Gastrocnemius medialis (tissue), 4 donors: ENCODE results near the gene ADGRD1.

Experiments used
- CTCF ChIP-seq, 5 experiments: fragments of 450-650 bp in 3 of 5; fragments of 200-600 bp in 2 of 5; sonication (generic) in 2 of 5; IDR thresholded peaks in 4 of 5; conservative IDR thresholded peaks in 1 of 5; 1 replicate in 4 of 5; 2 replicates in 1 of 5; pipeline ENCODE4 v1.5.1; 2016 to 2019; ENCODE audit warnings: antibody characterized with exemption in 5 of 5, mild to moderate bottlenecking in 3 of 5, moderate library complexity in 3 of 5
- POLR2A ChIP-seq, 2 donors: fragments of 450-650 bp; IDR thresholded peaks; one replicate each; pipeline ENCODE4 v1.6.1; 2017; ENCODE audit warnings: antibody characterized with exemption in 2 of 2, mild to moderate bottlenecking in 2 of 2, moderate library complexity in 2 of 2

- no peak for TF ChIP-seq CTCF (IDR thresholded peaks at IDR 0.05 in 4 of 5, conservative IDR thresholded peaks at IDR 0.05 in 1 of 5)
- no peak for TF ChIP-seq POLR2A (IDR thresholded peaks at IDR 0.05)
These were observed 178.1 kb downstream of the ADGRD1 start for GRCh38 chr12:131131808-131132117.
